H1 (cell line): Measurements from ENCODE around the gene IFITM10. TPM values are rescaled to one million over a fixed set of nuclear protein-coding genes. Genes with fewer than 3 reads are reported as not detected.

Source experiments
- CTCF ChIA-PET: fragments of 300-600 bp; sonication (Branson Sonifier 250); formaldehyde crosslinking; loops from one replicate; lab custom pipeline; 2021; ENCODE audit not compliant: partially characterized antibody; lab: Charles Lee
- POLR2A ChIA-PET: fragments of 300-600 bp; sonication (Branson Sonifier 250); formaldehyde crosslinking; loops from one replicate; lab custom pipeline; 2021; ENCODE audit warnings: inconsistent platforms; ENCODE audit not compliant: partially characterized antibody; lab: Charles Lee
- DNase-seq, 2 experiments: peaks; one replicate each; pipeline versions ENCODE4 v3.0.0 to v3.0.0-alpha.2; 2010 to 2022; ENCODE audit warnings: low spot score in 2 of 2, low read depth in 1 of 2, mixed read lengths in 1 of 2
- FAIRE-seq: peaks from 2 replicates; lab custom pipeline; 2011; peaks lifted over from hg19 to GRCh38; lab: Jason Lieb, UNC
- H2AFZ ChIP-seq: 2 replicates; pipeline ENCODE4 v1.8.1; 2012; ENCODE audit warnings: low read length, inconsistent platforms
- H2AK5ac ChIP-seq: 2 replicates; pipeline ENCODE4 v1.6.1; 2013; ENCODE audit warnings: low read depth, low read length
- H2BK120ac ChIP-seq: replicated peaks from 2 replicates; pipeline ENCODE3; 2013; ENCODE audit warnings: low read depth, low read length, inconsistent platforms
- H2BK12ac ChIP-seq: 2 replicates; pipeline ENCODE4 v1.6.1; 2013; ENCODE audit warnings: low read depth, low read length
- H2BK15ac ChIP-seq: 2 replicates; pipeline ENCODE4 v1.6.1; 2013; ENCODE audit warnings: low read length
- H2BK20ac ChIP-seq: 2 replicates; pipeline ENCODE4 v1.6.1; 2013; ENCODE audit warnings: low read length
- H2BK5ac ChIP-seq: 2 replicates; pipeline ENCODE4 v1.6.1; 2013; ENCODE audit warnings: low read depth, low read length
- H3K14ac ChIP-seq: 2 replicates; pipeline ENCODE4 v1.6.1; 2013; ENCODE audit warnings: inconsistent platforms; ENCODE audit not compliant: insufficient read length
- H3K18ac ChIP-seq: 2 replicates; pipeline ENCODE4 v1.6.1; 2013; ENCODE audit warnings: low read length; ENCODE audit errors: extremely low read depth
- H3K23ac ChIP-seq: 2 replicates; pipeline ENCODE4 v1.6.1; 2013; ENCODE audit warnings: inconsistent platforms; ENCODE audit not compliant: insufficient read length
- H3K23me2 ChIP-seq: 2 replicates; pipeline ENCODE4 v1.6.1; 2013; ENCODE audit warnings: low read depth, low read length
- H3K27ac ChIP-seq: 2 replicates; pipeline ENCODE4 v1.6.1; 2011; ENCODE audit warnings: low read depth, low read length, inconsistent platforms
- H3K27me3 ChIP-seq, 4 experiments: replicated peaks in 1 of 4; 1 replicate in 1 of 4; 2 replicates in 3 of 4; pipeline versions ENCODE4 v1.6.1 to v1.8.1; 2011 to 2013; ENCODE audit warnings: low read length in 3 of 4, mild to moderate bottlenecking in 3 of 4, inconsistent platforms in 2 of 4, mixed read lengths in 2 of 4, moderate library complexity in 1 of 4; ENCODE audit not compliant: control insufficient read depth in 3 of 4, insufficient read depth in 3 of 4; ENCODE audit errors: extremely low read depth in 1 of 4
- H3K36me3 ChIP-seq, 4 experiments: 2 replicates each; pipeline versions ENCODE4 v1.6.1 to v1.8.1; 2011 to 2013; ENCODE audit warnings: mild to moderate bottlenecking in 4 of 4, low read length in 3 of 4, moderate library complexity in 2 of 4, control low read depth in 1 of 4, inconsistent platforms in 1 of 4; ENCODE audit not compliant: insufficient read depth in 4 of 4, control insufficient read depth in 2 of 4
- H3K4ac ChIP-seq: replicated peaks from 2 replicates; pipeline ENCODE3; 2013; ENCODE audit warnings: low read length, low read depth, mixed read lengths, inconsistent platforms; ENCODE audit not compliant: insufficient read length
- H3K4me1 ChIP-seq, 4 experiments: replicated peaks in 1 of 4; 1 replicate in 1 of 4; 2 replicates in 3 of 4; pipeline versions ENCODE4 v1.6.1 to v1.8.1; 2011 to 2013; ENCODE audit warnings: low read length in 3 of 4, inconsistent platforms in 2 of 4, mixed read lengths in 1 of 4; ENCODE audit not compliant: insufficient read depth in 4 of 4, control insufficient read depth in 3 of 4
- H3K4me2 ChIP-seq, 2 experiments: 2 replicates each; pipeline versions ENCODE4 v1.6.1 to v1.8.1; 2011 to 2013; ENCODE audit warnings: low read depth in 2 of 2, low read length in 2 of 2, control low read depth in 1 of 2, inconsistent platforms in 1 of 2, mild to moderate bottlenecking in 1 of 2; ENCODE audit not compliant: insufficient read depth in 1 of 2
- H3K4me3 ChIP-seq, 4 experiments: fragments of 200-600, 300-600 bp in 1 of 4; sonication (generic), shearing (Covaris generic), sonication (Bioruptor Twin) in 1 of 4; 2 replicates each; pipeline versions ENCODE4 v1.5.1 to v1.8.1; 2011 to 2016; ENCODE audit warnings: low read length in 4 of 4, low read depth in 3 of 4, control low read depth in 2 of 4, inconsistent platforms in 2 of 4, mild to moderate bottlenecking in 2 of 4, mixed read lengths in 1 of 4, moderate library complexity in 1 of 4; ENCODE audit not compliant: insufficient read depth in 2 of 4; ENCODE audit errors: extremely low read depth in 1 of 4
- H3K56ac ChIP-seq: replicated peaks from 2 replicates; pipeline ENCODE3; 2013; ENCODE audit warnings: low read depth, mild to moderate bottlenecking, mixed read lengths, low read length, inconsistent platforms; ENCODE audit not compliant: insufficient read length
- H3K79me1 ChIP-seq: 2 replicates; pipeline ENCODE4 v1.6.1; 2013; ENCODE audit warnings: low read depth, low read length, control low read depth
- H3K79me2 ChIP-seq, 2 experiments: 2 replicates each; pipeline versions ENCODE4 v1.6.1 to v1.8.1; 2012 to 2013; ENCODE audit warnings: low read length in 2 of 2, mild to moderate bottlenecking in 2 of 2, inconsistent platforms in 1 of 2; ENCODE audit not compliant: insufficient read depth in 2 of 2, control insufficient read depth in 1 of 2
- H3K9ac ChIP-seq, 4 experiments: replicated peaks in 1 of 4; 1 replicate in 1 of 4; 2 replicates in 3 of 4; pipeline versions ENCODE4 v1.6.1 to v1.8.1; 2011 to 2013; ENCODE audit warnings: low read depth in 3 of 4, low read length in 3 of 4, control low read depth in 2 of 4, mild to moderate bottlenecking in 2 of 4, moderate library complexity in 2 of 4, inconsistent platforms in 1 of 4; ENCODE audit errors: extremely low read depth in 1 of 4
- H3K9me3 ChIP-seq, 2 experiments: 2 replicates each; pipeline versions ENCODE4 v1.6.1 to v1.8.1; 2012 to 2013; ENCODE audit warnings: mild to moderate bottlenecking in 2 of 2, moderate library complexity in 2 of 2, control low read depth in 1 of 2, inconsistent platforms in 1 of 2, low read depth in 1 of 2, low read length in 1 of 2, mixed read lengths in 1 of 2; ENCODE audit not compliant: insufficient read depth in 2 of 2
- H4K20me1 ChIP-seq, 2 experiments: replicated peaks in 1 of 2; 2 replicates each; pipeline versions ENCODE3 to v1.8.1; 2011 to 2013; ENCODE audit warnings: inconsistent platforms in 2 of 2, low read length in 2 of 2, mild to moderate bottlenecking in 1 of 2; ENCODE audit not compliant: insufficient read depth in 2 of 2, control insufficient read depth in 1 of 2
- H4K5ac ChIP-seq: 2 replicates; pipeline ENCODE4 v1.6.1; 2013; ENCODE audit warnings: low read length, low read depth, mixed read lengths, inconsistent platforms; ENCODE audit not compliant: insufficient read length
- H4K8ac ChIP-seq: 2 replicates; pipeline ENCODE4 v1.8.0; 2013; ENCODE audit warnings: mild to moderate bottlenecking, moderate library complexity, low read length, inconsistent platforms; ENCODE audit not compliant: insufficient read depth; ENCODE audit errors: extremely low read depth
- H4K91ac ChIP-seq: replicated peaks from 2 replicates; pipeline ENCODE3; 2013; ENCODE audit warnings: low read length, mixed read lengths, inconsistent platforms; ENCODE audit not compliant: insufficient read length
- EP300 ChIP-seq, 2 experiments: IDR thresholded peaks; 1 replicate in 1 of 2; 2 replicates in 1 of 2; pipeline ENCODE4 v1.6.1; 2011 to 2012; ENCODE audit warnings: low read depth in 2 of 2, low read length in 2 of 2, mild to moderate bottlenecking in 2 of 2, borderline replicate concordance in 1 of 2, inconsistent platforms in 1 of 2, moderate library complexity in 1 of 2
- SIRT6 ChIP-seq: IDR thresholded peaks from one replicate; pipeline ENCODE4 v1.7.1; 2012; ENCODE audit warnings: low read length, inconsistent platforms
- SIX5 ChIP-seq: IDR thresholded peaks from 2 replicates; pipeline ENCODE4 v1.6.1; 2011; ENCODE audit warnings: mild to moderate bottlenecking, low read depth, low read length
- SRF ChIP-seq: IDR thresholded peaks from 2 replicates; pipeline ENCODE4 v1.6.1; 2011; ENCODE audit warnings: mild to moderate bottlenecking, low read depth, low read length, moderate library complexity
- WGBS, 2 experiments: shearing (Covaris generic) in 1 of 2; methylation state at CpG; one replicate each; pipeline versions ENCODE4 v1.1.6 to v1.1.7; 2013 to 2015; ENCODE audit warnings: low lambda C conversion rate in 2 of 2, mixed read lengths in 2 of 2, inconsistent platforms in 1 of 2, low coverage in 1 of 2, missing lambda C conversion rate in 1 of 2; ENCODE audit not compliant: insufficient replicate concordance in 2 of 2, insufficient coverage in 1 of 2, insufficient read length in 1 of 2; ENCODE audit errors: extremely low coverage in 1 of 2, missing lambda C conversion rate in 1 of 2; 5-methylcytosine and 5-hydroxymethylcytosine counted together
- polyA plus RNA-seq, 7 experiments: library from polyadenylated mRNA; depleted of rRNA in 3 of 7; stranded (reverse) in 5 of 7; unstranded in 2 of 7; fragments of >200 nt in 5 of 7; fragments of 200-250 nt in 2 of 7; gene quantifications; 1 replicate in 5 of 7; 2 replicates in 1 of 7; 4 replicates in 1 of 7; pipeline versions ENCODE4 v1.2.1 to v1.2.3, GENCODE V29; 2011 to 2013; ENCODE audit warnings: missing spikeins in 2 of 7, mixed read lengths in 2 of 7
- total RNA-seq: library from RNA; stranded (reverse); fragmentation: NEBNext Ultra II Directional; extraction: Animal tissue kit (Norgen Biotek cat#: 25700); gene quantifications from 2 replicates; pipeline ENCODE4 v1.2.1, GENCODE V29; 2021

IFITM10 gene
- total and polyA plus RNA-seq, 2 of the 8 experiments (the other 6 are each of a cell fraction or from before 2014, with no cell fraction given), result 0.08 to 0.22 TPM

- Histone ChIP-seq H3K27ac (no peak overlapping the region), H2BK5ac (no peak overlapping the region), H3K79me1 (no peaks in the 10 kb centered on the region), H3K14ac (no peak overlapping the region), H3K4me2 (no peak overlapping the region), H4K8ac (no peak overlapping the region), H3K56ac (no peak overlapping the region), H4K91ac (no peak overlapping the region), H3K23me2 (no peaks in the 10 kb centered on the region), H2BK12ac (no peak overlapping the region), H3K18ac (no peak overlapping the region), H3K4me1 (peaks cover 0 to 5% (median 3%) of the 10 kb centered on the region in 4 experiments; a peak in 2 of 7 replicates), H2BK20ac (no peak overlapping the region), H2AK5ac (no peak overlapping the region), H3K79me2 (no peaks in the 10 kb centered on the region), H3K27me3 (peaks cover 0 to 5% (median 2%) of the 10 kb centered on the region in 4 experiments; a peak in 1 of 7 replicates), H4K5ac (no peak overlapping the region), H2BK120ac (no peak overlapping the region), H3K36me3 (no peaks in the 10 kb centered on the region), H2AFZ (no peak overlapping the region), H3K9ac (no peak overlapping the region), H3K4me3 (no peak overlapping the region), H4K20me1 (no peaks in the 10 kb centered on the region), H3K9me3 (no peaks in the 10 kb centered on the region), H3K23ac (no peak overlapping the region), H2BK15ac (no peak overlapping the region), H3K4ac (no peak overlapping the region)
- no peak for DNase-seq
- no peak for FAIRE-seq
- 77% methylated on average over 6 of the region's 6 CpGs; no CpG with 5 or more reads in 1 of the 2 experiments for WGBS, 2 experiments
- ChIA-PET POLR2A (no interaction called here), CTCF (interaction anchor here (1.3 kb wide), 1 partner anchor 9 kb away, joined by 7 read pairs; no protein-coding TSS in a partner anchor)
- TF ChIP-seq SRF (no peak), SIX5 (no peak), EP300 (IDR thresholded peaks at IDR 0.05; ENCODE audit: borderline replicate concordance in 1 of 2, low read depth in 2 of 2, low read length in 2 of 2) (no peak), SIRT6 (no peak)
These were observed 47.2 kb downstream of the IFITM10 start for GRCh38 chr11:1703146-1703545.
